ENCODE measurements around the gene C15orf61. TPM values are rescaled to one million over a fixed set of nuclear protein-coding genes. Genes with fewer than 3 reads are reported as not detected.

Gene C15orf61
- total RNA-seq, 1 experiment from 2014 or later, result 5.6 TPM

GRCh38 chr15:67512140-67512539, 8.8 kb upstream of the C15orf61 start:
- no peak for DNase-seq (ENCODE audit: low read depth, low spot score)
- BruUV-seq (replicated peaks), result no TSS peak
- Histone ChIP-seq H3K27me3 (ENCODE audit: control insufficient read depth, insufficient read depth, low read length) (no peaks in the 10 kb centered on the region), H3K36me3 (ENCODE audit: control insufficient read depth, insufficient read depth, low read length) (no peaks in the 10 kb centered on the region; the same call in 1 of the 2 replicates), H3K4me3 (ENCODE audit: low read depth in 2 of 2, low read length in 2 of 2) (no peak overlapping the region), H3K9me3 (ENCODE audit: control insufficient read depth, insufficient read depth, low read depth, low read length) (no peaks in the 10 kb centered on the region), H3K27ac (ENCODE audit: low read length) (no peak overlapping the region), H3K4me1 (ENCODE audit: control insufficient read depth, insufficient read depth, low read length) (no peaks in the 10 kb centered on the region)
- no peak for ATAC-seq
- intact Hi-C loops (cut with micrococcal nuclease; ENCODE audit: unreplicated experiment), result no loop called here
- no peak for TF ChIP-seq POLR2AphosphoS5 (IDR thresholded peaks at IDR 0.05; ENCODE audit: low read depth, low read length)
- no peak for TF ChIP-seq CTCF (IDR thresholded peaks at IDR 0.05)
- TF ChIP-seq SIN3A (IDR thresholded peaks at IDR 0.05; ENCODE audit: borderline replicate concordance, insufficient read depth, low read depth, low read length), result no peak
- TF ChIP-seq TCF7L2 (IDR thresholded peaks at IDR 0.05; ENCODE audit: low read depth, low read length), result no peak
- TF ChIP-seq REST (IDR thresholded peaks at IDR 0.05; ENCODE audit: insufficient read depth in 1 of 2, low read depth in 2 of 2, low read length in 1 of 2), result no peak
- ChIA-PET POLR2A (no interaction called here), CTCF (interaction anchor here (0.6 kb wide), 1 partner anchor 55 kb away, joined by 3 read pairs; no protein-coding TSS in a partner anchor)
- in situ Hi-C loops (cut with HindIII; ENCODE audit: low pct_unique_long_range_greater_than_20kb, low sequenced_read_pairs), result no loop called here

GRCh38 chr15:67512933-67513714, 7.8 kb upstream of the C15orf61 start:
- ATAC-seq (no peak), DNase-seq (ENCODE audit: low read depth, low spot score) (no peak)
- ChIA-PET POLR2A (no interaction called here), CTCF (no interaction called here)
- TF ChIP-seq POLR2AphosphoS5 (IDR thresholded peaks at IDR 0.05; ENCODE audit: low read depth, low read length) (no peak), REST (IDR thresholded peaks at IDR 0.05; ENCODE audit: insufficient read depth in 1 of 2, low read depth in 2 of 2, low read length in 1 of 2) (no peak), TCF7L2 (IDR thresholded peaks at IDR 0.05; ENCODE audit: low read depth, low read length) (no peak), SIN3A (IDR thresholded peaks at IDR 0.05; ENCODE audit: borderline replicate concordance, insufficient read depth, low read depth, low read length) (no peak), CTCF (IDR thresholded peaks at IDR 0.05) (no peak)
- Histone ChIP-seq H3K27me3 (ENCODE audit: control insufficient read depth, insufficient read depth, low read length) (no peaks in the 10 kb centered on the region), H3K9me3 (ENCODE audit: control insufficient read depth, insufficient read depth, low read depth, low read length) (no peaks in the 10 kb centered on the region), H3K36me3 (ENCODE audit: control insufficient read depth, insufficient read depth, low read length) (no peaks in the 10 kb centered on the region; the same call in 1 of the 2 replicates), H3K4me3 (ENCODE audit: low read depth in 2 of 2, low read length in 2 of 2) (no peak overlapping the region), H3K4me1 (ENCODE audit: control insufficient read depth, insufficient read depth, low read length) (no peaks in the 10 kb centered on the region), H3K27ac (ENCODE audit: low read length) (no peak overlapping the region)
- intact Hi-C loops (cut with micrococcal nuclease; ENCODE audit: unreplicated experiment), result no loop called here
- BruUV-seq (replicated peaks), result no TSS peak
- in situ Hi-C loops (cut with HindIII; ENCODE audit: low pct_unique_long_range_greater_than_20kb, low sequenced_read_pairs), result no loop called here

All from Panc1 (cell line).